ENCODE results near the gene CHM.

- TF ChIP-seq CTCF (IDR thresholded peaks at IDR 0.05) (no peak), POLR2AphosphoS5 (IDR thresholded peaks at IDR 0.05; ENCODE audit: low read depth, low read length) (no peak), TCF7L2 (IDR thresholded peaks at IDR 0.05; ENCODE audit: low read depth, low read length) (no peak), SIN3A (IDR thresholded peaks at IDR 0.05; ENCODE audit: borderline replicate concordance, insufficient read depth, low read depth, low read length) (no peak), REST (IDR thresholded peaks at IDR 0.05; ENCODE audit: insufficient read depth in 1 of 2, low read depth in 2 of 2, low read length in 1 of 2) (no peak)
Measured at GRCh38 chrX:85897362-85898126, 149.8 kb downstream of the CHM start.

All from Panc1 (cell line).